HG03520 (cell line): Measurements from ENCODE around the gene CACNA1C.

Experiments
- ATAC-seq: cut with Tn5 transposase; IDR thresholded peaks from one replicate; pipeline ENCODE4 v1.9.1; 2021; ENCODE audit warnings: mild to moderate bottlenecking, moderate library complexity; ENCODE audit not compliant: unreplicated experiment

Gene CACNA1C

GRCh38 chr12:2431810-2432209 lies 379.0 kb downstream of the CACNA1C start:
- ATAC-seq = no peak

- no peak for ATAC-seq
These were observed 380.1 kb downstream of the CACNA1C start for GRCh38 chr12:2432856-2433255.

DNA sequence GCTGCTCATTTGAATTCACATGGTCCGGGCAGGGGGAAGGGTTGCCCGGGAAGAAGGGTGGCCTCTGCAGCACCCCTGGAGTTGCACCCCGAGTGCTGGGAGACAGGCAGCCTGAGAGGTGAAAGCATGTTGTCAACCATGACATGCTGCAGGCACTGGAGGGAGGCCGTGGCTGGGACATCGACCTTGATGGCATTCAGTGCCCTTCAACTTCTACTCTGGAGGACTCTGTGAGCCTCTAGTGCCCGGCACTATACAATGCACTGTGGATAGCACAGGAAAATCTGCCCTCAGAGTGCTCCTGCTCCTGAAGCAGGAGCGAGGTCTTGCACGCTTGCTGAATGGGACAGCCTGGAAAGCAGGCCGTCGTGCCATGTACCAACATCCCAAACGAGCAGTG lies 382.7 kb downstream of the CACNA1C start:
- ATAC-seq = no peak

- ATAC-seq = no peak
These were observed 386.7 kb downstream of the CACNA1C start for GRCh38 chr12:2439332-2440100.

DNA sequence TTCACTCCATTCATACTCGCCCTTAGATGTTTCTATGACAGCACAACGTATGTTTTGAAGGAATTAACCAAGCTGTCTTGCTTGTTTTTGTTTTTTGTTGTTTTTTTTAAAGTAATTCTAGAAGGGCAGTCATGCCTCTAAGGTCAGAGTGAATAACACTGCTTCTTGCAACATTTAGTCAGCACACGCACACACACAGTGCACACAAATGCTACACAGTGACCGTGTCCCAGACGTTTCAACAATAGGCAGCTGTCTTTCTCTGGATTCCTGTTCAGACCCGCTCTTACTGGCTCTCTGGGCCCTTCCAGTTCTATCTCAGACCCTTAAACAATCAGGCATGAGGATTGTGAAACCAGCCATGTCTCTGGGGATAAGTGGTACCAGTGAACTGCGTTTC lies 391.0 kb downstream of the CACNA1C start:
- ATAC-seq = no peak

GRCh38 chr12:2445968-2446367 lies 393.2 kb downstream of the CACNA1C start:
- ATAC-seq = no peak

- no peak for ATAC-seq
These were observed 395.1 kb downstream of the CACNA1C start for GRCh38 chr12:2447861-2448260.

GRCh38 chr12:2449586-2449985 lies 396.8 kb downstream of the CACNA1C start:
- ATAC-seq = no peak

GRCh38 chr12:2450553-2450952 lies 397.8 kb downstream of the CACNA1C start:
- no peak for ATAC-seq

GRCh38 chr12:2451025-2451424 lies 398.2 kb downstream of the CACNA1C start:
- ATAC-seq = no peak

GRCh38 chr12:2451497-2451896 lies 398.7 kb downstream of the CACNA1C start:
- ATAC-seq = no peak

DNA sequence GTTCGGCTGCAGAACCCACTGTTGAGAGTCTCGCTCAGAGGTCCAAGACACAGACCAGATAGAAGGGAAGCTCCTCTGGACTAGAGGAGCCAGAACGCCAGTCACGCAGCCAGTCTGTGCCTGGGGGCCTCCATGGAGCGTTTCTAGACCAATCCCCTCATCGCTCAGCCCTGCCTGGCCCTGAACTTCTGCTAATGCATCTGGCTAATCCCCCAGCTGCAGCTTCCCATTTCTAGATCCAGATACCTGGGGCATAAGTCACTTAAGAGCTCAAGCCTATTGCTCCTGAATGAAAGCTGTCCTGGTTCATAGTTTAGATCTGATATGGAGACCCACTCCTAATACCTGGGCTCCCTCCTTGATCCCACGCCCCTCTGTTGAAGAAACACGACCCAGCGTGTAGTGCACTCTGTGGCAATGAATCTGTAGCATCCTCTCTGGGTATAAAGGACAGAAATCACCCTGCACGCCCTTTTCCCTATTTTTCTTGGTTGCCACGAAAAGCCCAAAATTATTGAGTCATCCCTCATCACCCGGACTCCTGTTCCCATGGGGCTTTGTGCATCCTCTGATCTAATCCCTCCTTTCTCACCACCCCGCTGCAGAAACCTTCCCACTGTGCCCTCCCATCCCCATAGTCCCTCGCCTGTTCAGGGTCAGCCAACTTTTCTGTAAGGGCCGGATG lies 400.4 kb downstream of the CACNA1C start:
- ATAC-seq = no peak

DNA sequence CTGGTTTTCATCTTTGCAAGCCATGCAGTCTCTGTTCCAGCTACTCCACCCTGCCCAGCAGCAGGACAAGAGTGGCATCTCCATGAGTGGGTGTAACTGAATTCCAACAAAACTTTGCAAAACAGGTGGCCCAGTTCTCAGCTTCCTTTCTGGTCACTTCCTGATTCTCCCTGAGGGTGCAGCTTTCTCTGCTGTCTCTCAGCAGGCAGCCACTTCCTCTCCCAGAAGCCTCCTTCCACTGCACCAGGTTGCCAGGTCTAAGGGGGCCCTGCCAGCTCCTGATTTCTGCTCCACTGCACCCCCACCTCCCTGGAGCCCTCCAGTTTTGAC lies 400.9 kb downstream of the CACNA1C start:
- ATAC-seq = no peak

DNA sequence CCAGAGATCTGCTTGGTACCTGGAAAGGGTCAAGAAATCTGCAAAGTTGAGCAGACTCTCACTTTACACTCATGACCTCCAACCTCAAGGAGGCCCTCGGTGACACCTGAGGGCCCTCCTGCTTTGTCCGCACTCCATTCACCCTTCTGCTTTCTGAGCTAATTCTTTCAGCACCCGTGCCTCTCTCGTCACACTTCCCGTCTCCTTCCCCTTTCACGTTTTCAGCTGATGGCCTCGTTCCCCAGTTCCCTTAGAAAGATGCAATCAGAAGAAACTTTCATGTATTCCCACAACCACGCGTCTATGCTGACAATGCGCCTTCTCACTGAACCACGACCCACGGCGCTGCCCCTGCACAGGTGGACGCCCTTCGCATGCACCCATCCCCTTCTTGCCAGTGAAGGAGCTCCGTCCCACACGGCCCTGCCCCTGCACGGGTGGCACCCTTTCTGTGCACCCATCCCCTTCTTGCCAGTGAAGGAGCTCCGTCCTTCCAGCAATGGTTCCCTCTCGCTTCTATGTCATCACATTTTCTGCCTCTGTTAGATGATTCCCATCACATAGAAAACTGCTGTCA lies 401.9 kb downstream of the CACNA1C start:
- no peak for ATAC-seq

DNA sequence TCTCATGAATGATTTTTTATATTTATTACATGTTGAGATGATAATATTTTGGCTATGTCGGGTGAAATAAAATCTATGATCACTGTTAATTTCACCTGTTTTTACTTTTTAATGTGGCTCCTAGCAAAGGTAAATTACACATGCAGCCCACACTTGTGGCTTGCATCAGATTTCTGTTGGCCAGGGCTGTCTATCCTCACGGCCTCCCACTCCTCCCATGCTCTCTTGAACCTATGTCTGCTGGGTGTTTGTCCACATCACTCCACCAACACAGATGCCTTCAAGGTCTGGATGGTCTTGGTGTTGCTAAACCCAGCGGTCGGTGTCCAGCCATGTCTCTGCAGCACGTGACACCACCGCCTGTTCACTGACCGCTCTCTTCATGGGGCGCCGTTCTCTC lies 402.6 kb downstream of the CACNA1C start:
- ATAC-seq = no peak

- ATAC-seq = no peak
These were observed 403.5 kb downstream of the CACNA1C start for GRCh38 chr12:2456122-2456812.

DNA sequence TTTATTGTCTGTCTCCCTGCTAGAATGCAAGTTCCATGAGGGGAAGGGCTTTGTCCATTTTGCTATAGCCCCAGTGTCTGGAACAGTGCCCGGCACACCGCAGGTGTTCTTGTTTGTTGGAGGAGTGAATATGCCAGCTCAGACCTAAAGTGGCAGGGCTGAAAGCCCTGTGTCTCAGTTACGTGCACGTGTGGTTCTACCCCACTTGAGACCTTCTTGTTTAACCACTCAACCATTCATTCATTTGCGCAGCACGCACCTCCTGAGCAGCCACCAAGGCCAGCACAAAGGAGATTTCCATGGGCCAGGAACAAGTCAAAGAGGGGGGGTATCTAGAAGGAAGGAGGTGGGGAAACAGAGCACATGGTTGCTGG lies 404.0 kb downstream of the CACNA1C start:
- ATAC-seq = no peak

- ATAC-seq = no peak
These were observed 404.6 kb downstream of the CACNA1C start for GRCh38 chr12:2457215-2457932.

DNA sequence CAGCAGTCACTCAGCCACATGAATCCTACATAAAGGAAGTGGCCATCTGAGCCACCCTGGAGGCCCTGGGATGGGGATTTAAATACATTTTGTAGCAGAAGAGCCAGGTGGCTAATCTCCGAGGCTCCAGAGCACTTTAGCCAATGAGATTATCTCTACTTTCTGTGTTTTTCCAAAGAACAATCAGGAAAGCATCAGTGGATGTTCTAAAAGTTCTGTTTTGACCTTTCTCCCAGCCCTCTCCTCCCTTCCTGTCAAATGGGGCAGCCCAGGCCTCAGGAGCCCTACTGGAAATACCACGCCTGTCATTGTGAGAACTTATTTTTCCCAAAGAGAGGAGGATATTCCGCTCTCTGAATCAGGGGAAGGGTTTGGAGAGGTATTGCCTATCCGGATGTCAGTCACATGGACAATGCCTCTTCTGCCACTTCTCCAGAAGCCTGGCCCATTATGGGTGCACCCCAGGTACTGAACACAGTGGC lies 405.2 kb downstream of the CACNA1C start:
- no peak for ATAC-seq

GRCh38 chr12:2460051-2460670 lies 407.4 kb downstream of the CACNA1C start:
- no peak for ATAC-seq

DNA sequence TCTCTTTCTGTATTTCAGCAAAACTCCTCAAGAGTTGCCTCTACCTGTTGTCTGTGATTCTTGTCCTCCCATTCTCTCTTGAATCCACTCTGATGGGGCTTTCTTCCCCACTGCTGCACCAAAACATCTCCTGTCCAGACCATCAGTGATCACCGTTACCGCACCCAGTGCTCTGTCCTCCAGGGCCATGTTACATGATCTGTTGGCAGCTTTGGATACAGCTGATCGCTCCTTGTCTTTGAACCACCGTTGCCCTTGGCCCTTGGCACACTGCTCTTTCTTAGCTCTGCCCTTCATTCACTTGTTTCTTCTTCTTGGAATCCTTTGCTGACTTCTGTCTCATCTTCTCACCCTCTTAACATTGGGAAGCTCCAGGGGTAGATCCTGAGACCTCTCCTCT lies 408.3 kb downstream of the CACNA1C start:
- no peak for ATAC-seq
